ENCODE measurements around the gene CD74.
A peak's percentile ranks its signal among the peaks of the same experiment; 100 is the strongest.

CD74 gene

GRCh38 chr5:150397782-150398721 is 14.7 kb downstream of the CD74 start:
- H3K4me2 ChIP-seq (ENCODE audit: low read length): no peak overlapping the region
- H3K4me1 ChIP-seq (ENCODE audit: low read length): no peaks in the 10 kb centered on the region
- no peak overlapping the region for H3K9ac ChIP-seq (ENCODE audit: low read length)
- peaks cover 42% of the 10 kb centered on the region for H3K36me3 ChIP-seq (replicated peaks; ENCODE audit: low read depth, low read length)
- no peak overlapping the region for H2AFZ ChIP-seq (ENCODE audit: low read depth, low read length)
- H3K9me3 ChIP-seq (ENCODE audit: insufficient read depth, low read length): no peaks in the 10 kb centered on the region
- TF ChIP-seq CTCF (IDR thresholded peaks at IDR 0.05; ENCODE audit: low read depth, low read length) (no peak), EZH2phosphoT487 (IDR thresholded peaks at IDR 0.05; ENCODE audit: low read depth) (no peak)
- H3K79me2 ChIP-seq (ENCODE audit: low read length): no peaks in the 10 kb centered on the region
- H3K27me3 ChIP-seq (ENCODE audit: low read depth, low read length): no peaks in the 10 kb centered on the region
- no peak overlapping the region for H3K4me3 ChIP-seq (ENCODE audit: low read length)
- peak overlapping the region; percentile 57; the same call in 1 of the 2 replicates for H3K27ac ChIP-seq (ENCODE audit: low read length)
- peaks cover 42% of the 10 kb centered on the region for H4K20me1 ChIP-seq (ENCODE audit: insufficient read depth, low read length)

DNA sequence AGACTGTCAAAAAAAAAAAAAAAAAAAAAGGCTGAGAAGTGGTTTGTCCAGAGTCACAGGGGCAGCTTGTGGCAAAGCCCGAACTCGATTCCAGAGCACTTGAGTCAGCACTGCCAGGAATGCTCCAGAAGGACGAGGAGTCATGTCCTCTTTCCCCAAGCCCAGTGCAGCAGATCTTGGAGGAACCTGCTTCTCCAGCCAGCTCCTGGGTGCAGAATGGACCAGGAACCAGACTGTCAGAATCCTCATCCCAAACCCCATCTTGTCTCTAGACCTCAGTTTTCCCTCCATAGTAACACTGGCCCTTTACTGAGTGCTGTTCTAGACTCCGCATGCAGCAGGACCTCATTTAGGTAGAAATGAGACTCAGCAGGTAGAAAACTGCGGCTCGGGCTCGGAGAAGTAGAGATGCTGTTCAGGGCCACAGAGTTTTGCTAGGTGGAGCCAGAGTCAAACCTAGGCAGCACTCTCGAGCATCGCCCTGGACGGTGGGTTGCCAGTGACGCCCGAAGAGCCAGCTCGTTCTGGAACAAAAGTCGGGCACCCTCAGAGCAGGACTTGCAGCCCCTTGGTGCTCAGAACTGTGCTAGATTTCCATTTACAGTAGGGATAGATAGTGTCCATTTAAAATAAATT is 15.4 kb downstream of the CD74 start:
- Histone ChIP-seq H3K79me2 (ENCODE audit: low read length) (no peaks in the 10 kb centered on the region), H3K27me3 (ENCODE audit: low read depth, low read length) (no peaks in the 10 kb centered on the region), H3K9ac (ENCODE audit: low read length) (no peak overlapping the region), H4K20me1 (ENCODE audit: insufficient read depth, low read length) (peaks cover 34% of the 10 kb centered on the region), H3K4me3 (ENCODE audit: low read length) (no peak overlapping the region), H3K27ac (ENCODE audit: low read length) (no peak overlapping the region), H3K4me2 (ENCODE audit: low read length) (no peak overlapping the region), H3K9me3 (ENCODE audit: insufficient read depth, low read length) (no peaks in the 10 kb centered on the region), H3K36me3 (replicated peaks; ENCODE audit: low read depth, low read length) (peaks cover 39% of the 10 kb centered on the region), H3K4me1 (ENCODE audit: low read length) (no peaks in the 10 kb centered on the region), H2AFZ (ENCODE audit: low read depth, low read length) (no peak overlapping the region)
- TF ChIP-seq CTCF (IDR thresholded peaks at IDR 0.05; ENCODE audit: low read depth, low read length) (no peak), EZH2phosphoT487 (IDR thresholded peaks at IDR 0.05; ENCODE audit: low read depth) (no peak)

- TF ChIP-seq CTCF (IDR thresholded peaks at IDR 0.05; ENCODE audit: low read depth, low read length): no peak
- no peak for TF ChIP-seq EZH2phosphoT487 (IDR thresholded peaks at IDR 0.05; ENCODE audit: low read depth)
- peaks cover 34% of the 10 kb centered on the region for H3K36me3 ChIP-seq (replicated peaks; ENCODE audit: low read depth, low read length)
- H3K9ac ChIP-seq (ENCODE audit: low read length): no peak overlapping the region
- H3K4me1 ChIP-seq (ENCODE audit: low read length): no peaks in the 10 kb centered on the region
- no peaks in the 10 kb centered on the region for H3K9me3 ChIP-seq (ENCODE audit: insufficient read depth, low read length)
- H3K27me3 ChIP-seq (ENCODE audit: low read depth, low read length): no peaks in the 10 kb centered on the region
- no peaks in the 10 kb centered on the region for H3K79me2 ChIP-seq (ENCODE audit: low read length)
- no peak overlapping the region for H2AFZ ChIP-seq (ENCODE audit: low read depth, low read length)
- no peak overlapping the region for H3K4me3 ChIP-seq (ENCODE audit: low read length)
- no peak overlapping the region for H3K4me2 ChIP-seq (ENCODE audit: low read length)
- peaks cover 24% of the 10 kb centered on the region for H4K20me1 ChIP-seq (ENCODE audit: insufficient read depth, low read length)
- H3K27ac ChIP-seq (ENCODE audit: low read length): no peak overlapping the region
Observed at GRCh38 chr5:150396267-150396666, 16.4 kb downstream of the CD74 start.

DNA sequence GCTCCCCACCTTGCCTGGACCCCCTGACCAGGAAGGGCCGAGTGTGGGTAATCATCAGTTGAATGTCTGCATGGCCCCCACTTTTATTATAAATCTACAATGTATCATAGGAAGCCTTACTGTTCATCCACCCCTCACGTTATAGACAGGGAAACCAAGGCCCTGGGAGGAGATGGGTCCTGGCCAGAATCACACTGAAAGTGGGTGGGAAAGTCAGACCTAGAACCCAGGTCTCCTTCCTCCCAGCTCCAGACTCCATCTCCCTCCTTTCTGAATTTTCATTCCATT is 17.1 kb downstream of the CD74 start:
- H2AFZ ChIP-seq (ENCODE audit: low read depth, low read length): no peak overlapping the region
- no peak overlapping the region for H3K27ac ChIP-seq (ENCODE audit: low read length)
- no peaks in the 10 kb centered on the region for H3K79me2 ChIP-seq (ENCODE audit: low read length)
- no peak overlapping the region for H3K9ac ChIP-seq (ENCODE audit: low read length)
- no peaks in the 10 kb centered on the region for H3K4me1 ChIP-seq (ENCODE audit: low read length)
- H4K20me1 ChIP-seq (ENCODE audit: insufficient read depth, low read length): peaks cover 18% of the 10 kb centered on the region
- no peaks in the 10 kb centered on the region for H3K9me3 ChIP-seq (ENCODE audit: insufficient read depth, low read length)
- no peak overlapping the region for H3K4me3 ChIP-seq (ENCODE audit: low read length)
- H3K4me2 ChIP-seq (ENCODE audit: low read length): no peak overlapping the region
- no peaks in the 10 kb centered on the region for H3K27me3 ChIP-seq (ENCODE audit: low read depth, low read length)
- peaks cover 33% of the 10 kb centered on the region for H3K36me3 ChIP-seq (replicated peaks; ENCODE audit: low read depth, low read length)
- no peak for TF ChIP-seq EZH2phosphoT487 (IDR thresholded peaks at IDR 0.05; ENCODE audit: low read depth)
- TF ChIP-seq CTCF (IDR thresholded peaks at IDR 0.05; ENCODE audit: low read depth, low read length): no peak

Measured in OCI-LY3 (cell line).